WTC11 (cell line): ENCODE results near the gene HKDC1. TPM values are rescaled to one million over a fixed set of nuclear protein-coding genes. Genes with fewer than 3 reads are reported as not detected.

Experiments used
- ATAC-seq: fragments of 200-7000 bp; cut with Tn5 transposase; 2 replicates; pipeline ENCODE4 v1.10.0; 2021; ENCODE audit warnings: mild to moderate bottlenecking, moderate library complexity
- CTCF ChIA-PET: fragments of 300-600 bp; sonication (Branson Sonifier 250); formaldehyde crosslinking; loops from one replicate; lab custom pipeline; 2021; ENCODE audit warnings: antibody characterized with exemption; lab: Charles Lee
- POLR2A ChIA-PET: fragments of 350-600 bp; sonication (Branson Sonifier 250); formaldehyde crosslinking; loops from one replicate; lab custom pipeline; 2021; ENCODE audit warnings: antibody characterized with exemption; lab: Charles Lee
- DNase-seq: peaks from one replicate; pipeline ENCODE4 v3.0.0; 2021; ENCODE audit warnings: low spot score
- H3K27ac Mint-ChIP-seq: 2 replicates; pipeline ENCODE4 v1.8.0; 2021; ENCODE audit warnings: mixed read lengths
- H3K27me3 Mint-ChIP-seq: 2 replicates; pipeline ENCODE4 v1.8.0; 2021; ENCODE audit warnings: low read depth, mild to moderate bottlenecking, moderate library complexity, mixed read lengths
- H3K36me3 Mint-ChIP-seq: 2 replicates; pipeline ENCODE4 v1.8.0; 2021; ENCODE audit warnings: mixed read lengths
- H3K4me1 Mint-ChIP-seq: 2 replicates; pipeline ENCODE4 v1.8.0; 2022; ENCODE audit warnings: mixed read lengths
- H3K4me3 Mint-ChIP-seq: 2 replicates; pipeline ENCODE4 v1.8.0; 2021; ENCODE audit warnings: mild to moderate bottlenecking, moderate library complexity, mixed read lengths
- H3K9me3 Mint-ChIP-seq: 2 replicates; pipeline ENCODE4 v1.8.0; 2021; ENCODE audit warnings: mixed read lengths
- CTCF ChIP-seq: fragments of 200-600 bp; IDR thresholded peaks from 2 replicates; pipeline ENCODE4 v1.8.0; 2022; ENCODE audit warnings: antibody characterized with exemption
- FOXP4 ChIP-seq: sonication (generic); formaldehyde crosslinking; IDR thresholded peaks from 2 replicates; pipeline ENCODE4 v1.8.0; 2022; ENCODE audit warnings: mild to moderate bottlenecking, missing genetic modification reagents
- HMGXB4 ChIP-seq: sonication (generic); formaldehyde crosslinking; IDR thresholded peaks from 2 replicates; pipeline ENCODE4 v1.8.1; 2023; ENCODE audit warnings: mild to moderate bottlenecking, moderate library complexity, missing genetic modification reagents
- IRF2 ChIP-seq: sonication (generic); formaldehyde crosslinking; IDR thresholded peaks from 2 replicates; pipeline ENCODE4 v1.8.0; 2022; ENCODE audit warnings: low read depth, missing genetic modification reagents, borderline replicate concordance
- NFATC4 ChIP-seq: fragments of 250-450 bp; sonication (Bioruptor Pico); IDR thresholded peaks from 2 replicates; pipeline ENCODE4 v1.9.0; 2021; ENCODE audit warnings: mild to moderate bottlenecking
- NR3C1 ChIP-seq: sonication (generic); formaldehyde crosslinking; conservative IDR thresholded peaks from 2 replicates; pipeline ENCODE4 v1.8.1; 2023; ENCODE audit warnings: low read depth, mild to moderate bottlenecking, missing genetic modification reagents
- SMAD3 ChIP-seq: sonication (generic); formaldehyde crosslinking; IDR thresholded peaks from 2 replicates; pipeline ENCODE4 v1.8.0; 2022; ENCODE audit warnings: missing genetic modification reagents, mild to moderate bottlenecking, borderline replicate concordance
- SOX15 ChIP-seq: fragments of 250-450 bp; sonication (Bioruptor Pico); IDR thresholded peaks from 2 replicates; pipeline ENCODE4 v1.9.0; 2021; ENCODE audit warnings: mild to moderate bottlenecking
- STAT6 ChIP-seq: sonication (generic); formaldehyde crosslinking; conservative IDR thresholded peaks from 2 replicates; pipeline ENCODE4 v1.8.1; 2023; ENCODE audit warnings: mild to moderate bottlenecking, low read depth, missing genetic modification reagents, moderate library complexity
- USF2 ChIP-seq: sonication (generic); formaldehyde crosslinking; IDR thresholded peaks from 2 replicates; pipeline ENCODE4 v1.8.1; 2023; ENCODE audit warnings: mild to moderate bottlenecking, missing genetic modification reagents, moderate library complexity
- ZBTB43 ChIP-seq: sonication (generic); formaldehyde crosslinking; IDR thresholded peaks from 2 replicates; pipeline ENCODE4 v1.8.1; 2023; ENCODE audit warnings: mild to moderate bottlenecking, missing genetic modification reagents
- ZNF425 ChIP-seq: fragments of 250-450 bp; sonication (Bioruptor Pico); conservative IDR thresholded peaks from 2 replicates; pipeline ENCODE4 v1.9.0; 2021; ENCODE audit warnings: mild to moderate bottlenecking
- ZNF671 ChIP-seq: fragments of 250-450 bp; sonication (Bioruptor Pico); IDR thresholded peaks from 2 replicates; pipeline ENCODE4 v1.8.0; 2021; ENCODE audit warnings: mild to moderate bottlenecking
- total RNA-seq: library from RNA; stranded (reverse); gene quantifications from 3 replicates; pipeline ENCODE4 v1.2.3, GENCODE V29; 2021

The HKDC1 gene
- total RNA-seq, 1 experiment from 2014 or later: 0.09 TPM

GRCh38 chr10:69247313-69247710, 27.2 kb downstream of the HKDC1 start:
- no peaks in the 10 kb centered on the region for H3K9me3 Mint-ChIP-seq
- DNase-seq: no peak
- POLR2A ChIA-PET: no interaction called here

More at GRCh38 chr10:69247313-69247710, 27.2 kb downstream of the HKDC1 start:
- Mint-ChIP-seq H3K27me3 (no peaks in the 10 kb centered on the region), H3K4me3 (no peak overlapping the region), H3K4me1 (peaks cover 11% of the 10 kb centered on the region), H3K27ac (no peak overlapping the region), H3K36me3 (no peaks in the 10 kb centered on the region)
- ATAC-seq: no peak
- CTCF ChIA-PET: interaction anchor here (0.7 kb wide), 1 partner anchor 161 kb away, joined by 3 read pairs; no protein-coding TSS in a partner anchor
- TF ChIP-seq HMGXB4 (no peak), IRF2 (CRISPR knock-in tag) (no peak), ZBTB43 (CRISPR knock-in tag) (no peak), STAT6 (CRISPR knock-in tag) (no peak), CTCF (no peak), NFATC4 (CRISPR knock-in tag) (no peak), USF2 (CRISPR knock-in tag) (no peak), ZNF671 (no peak), FOXP4 (CRISPR knock-in tag) (no peak), ZNF425 (CRISPR knock-in tag) (no peak), SMAD3 (CRISPR knock-in tag) (no peak), NR3C1 (CRISPR knock-in tag) (no peak), SOX15 (CRISPR knock-in tag) (no peak)
